Endothelial cell of umbilical vein (primary cell): ENCODE results near the gene CTXND1. TPM values are rescaled to one million over a fixed set of nuclear protein-coding genes. Genes with fewer than 3 reads are reported as not detected.
A peak's percentile ranks its signal among the peaks of the same experiment; 100 is the strongest.

Source experiments
- BruUV-seq: library from RNA; stranded (reverse); fragments of 400-500 nt; replicated peaks from 2 replicates; lab custom pipeline; 2021; lab: Mats Ljungman, UMichigan
- CTCF ChIA-PET: fragments of 300-600, 350-600 bp; sonication (Branson Sonifier 250); formaldehyde crosslinking; loops from one replicate; lab custom pipeline; 2021; ENCODE audit warnings: antibody characterized with exemption, inconsistent platforms; lab: Charles Lee
- POLR2A ChIA-PET: fragments of 300-600, 350-600 bp; sonication (Branson Sonifier 250); formaldehyde crosslinking; loops from one replicate; lab custom pipeline; 2021; ENCODE audit warnings: antibody characterized with exemption, inconsistent platforms; lab: Charles Lee
- DNase-seq: peaks from one replicate; pipeline ENCODE4 v3.0.0-alpha.2; 2011; ENCODE audit warnings: low read depth, low spot score
- FAIRE-seq: peaks from 2 replicates; lab custom pipeline; 2011; peaks lifted over from hg19 to GRCh38; lab: Jason Lieb, UNC
- H2AFZ ChIP-seq: 2 replicates; pipeline ENCODE4 v1.6.0; 2012; ENCODE audit warnings: low read depth, low read length, control low read depth, inconsistent platforms
- H3K27ac ChIP-seq: 2 replicates; pipeline ENCODE4 v1.5.1; 2011; ENCODE audit warnings: low read depth, mild to moderate bottlenecking, control low read depth, low read length, moderate library complexity; ENCODE audit not compliant: insufficient read depth
- H3K27me3 ChIP-seq, 2 experiments: 2 replicates each; pipeline versions ENCODE4 v1.6.0 to v1.6.1; 2011; ENCODE audit warnings: low read length in 2 of 2, mixed read lengths in 1 of 2; ENCODE audit not compliant: control insufficient read depth in 2 of 2, insufficient read depth in 2 of 2
- H3K36me3 ChIP-seq, 2 experiments: 2 replicates in 1 of 2; 3 replicates in 1 of 2; pipeline ENCODE4 v1.5.1; 2011; ENCODE audit warnings: low read length in 2 of 2, mild to moderate bottlenecking in 1 of 2, moderate library complexity in 1 of 2; ENCODE audit not compliant: control insufficient read depth in 2 of 2, insufficient read depth in 2 of 2; ENCODE audit errors: extremely low read depth in 1 of 2
- H3K4me1 ChIP-seq: 3 replicates; pipeline ENCODE4 v1.5.1; 2011; ENCODE audit warnings: mild to moderate bottlenecking, low read length; ENCODE audit not compliant: control insufficient read depth, insufficient read depth; ENCODE audit errors: extremely low read depth
- H3K4me2 ChIP-seq: 2 replicates; pipeline ENCODE4 v1.6.1; 2011; ENCODE audit warnings: low read length, control low read depth, mixed read lengths; ENCODE audit not compliant: insufficient read depth
- H3K4me3 ChIP-seq, 3 experiments: fragments of 200-600 bp in 1 of 3; sonication (generic), shearing (Covaris generic) in 1 of 3; replicated peaks in 1 of 3; 2 replicates each; pipeline ENCODE4 v1.5.1; 2011 to 2016; ENCODE audit warnings: control low read depth in 3 of 3, low read length in 3 of 3, mild to moderate bottlenecking in 2 of 3, inconsistent platforms in 1 of 3, low read depth in 1 of 3, moderate library complexity in 1 of 3; ENCODE audit not compliant: insufficient read depth in 1 of 3
- H3K79me2 ChIP-seq: 2 replicates; pipeline ENCODE4 v1.6.0; 2012; ENCODE audit warnings: low read length, inconsistent platforms; ENCODE audit not compliant: control insufficient read depth, insufficient read depth
- H3K9ac ChIP-seq: replicated peaks from 2 replicates; pipeline ENCODE3; 2011; ENCODE audit warnings: low read length, control low read depth; ENCODE audit not compliant: insufficient read depth; ENCODE audit errors: extremely low read depth
- H3K9me1 ChIP-seq: replicated peaks from 3 replicates; pipeline ENCODE4 v1.6.0; 2011; ENCODE audit warnings: mild to moderate bottlenecking, low read length; ENCODE audit not compliant: control insufficient read depth, insufficient read depth; ENCODE audit errors: extremely low read depth
- H3K9me3 ChIP-seq: replicated peaks from 2 replicates; pipeline ENCODE4 v1.5.1; 2012; ENCODE audit warnings: low read length, inconsistent platforms; ENCODE audit not compliant: control insufficient read depth, insufficient read depth
- H4K20me1 ChIP-seq: replicated peaks from 2 replicates; pipeline ENCODE3; 2011; ENCODE audit warnings: mild to moderate bottlenecking, low read length; ENCODE audit not compliant: control insufficient read depth, insufficient read depth; ENCODE audit errors: extremely low read depth
- CTCF ChIP-seq, 2 donors: IDR thresholded peaks; 1 replicate in 1 of 2; 2 replicates in 1 of 2; pipeline ENCODE4 v1.5.1; 2011; ENCODE audit warnings: low read length in 2 of 2, mild to moderate bottlenecking in 2 of 2, moderate library complexity in 2 of 2, control low read depth in 1 of 2, inconsistent platforms in 1 of 2, low read depth in 1 of 2; ENCODE audit not compliant: insufficient read depth in 1 of 2; ENCODE audit errors: extremely low read depth in 1 of 2
- EZH2 ChIP-seq: IDR thresholded peaks from 2 replicates; pipeline ENCODE4 v1.6.1; 2012; ENCODE audit warnings: borderline replicate concordance, low read depth, mild to moderate bottlenecking, moderate library complexity, low read length, inconsistent platforms; ENCODE audit not compliant: severe bottlenecking
- FOS ChIP-seq: IDR thresholded peaks from 2 replicates; pipeline ENCODE4 v1.6.1; 2011; ENCODE audit warnings: mild to moderate bottlenecking, low read length, moderate library complexity, borderline replicate concordance; ENCODE audit not compliant: insufficient read depth
- GATA2 ChIP-seq: IDR thresholded peaks from 2 replicates; pipeline ENCODE4 v1.7.0; 2011; ENCODE audit warnings: low read depth, mild to moderate bottlenecking, moderate library complexity, mixed read lengths, low read length; ENCODE audit not compliant: insufficient read length, insufficient read depth
- JUN ChIP-seq: IDR thresholded peaks from 2 replicates; pipeline ENCODE4 v1.6.1; 2011; ENCODE audit warnings: borderline replicate concordance, low read depth; ENCODE audit not compliant: insufficient read length, insufficient read depth
- MYC ChIP-seq: IDR thresholded peaks from one replicate; pipeline ENCODE4 v1.6.1; 2011; ENCODE audit warnings: mild to moderate bottlenecking, low read depth, low read length
- POLR2A ChIP-seq: IDR thresholded peaks from 2 replicates; pipeline ENCODE4 v1.6.1; 2012; ENCODE audit warnings: low read depth, mild to moderate bottlenecking, control low read depth, low read length
- POLR2AphosphoS5 ChIP-seq: IDR thresholded peaks from 2 replicates; pipeline ENCODE4 v1.6.1; 2012; ENCODE audit warnings: low read depth, mild to moderate bottlenecking, control low read depth, low read length, moderate library complexity; ENCODE audit not compliant: insufficient read depth
- dilution Hi-C: fragments of 300-500 bp; cut with MboI; formaldehyde crosslinking; loops from one replicate; pipeline ENCODE4 v1.15.0; 2019; ENCODE audit warnings: low sequenced_read_pairs; ENCODE audit not compliant: extremely low pct_ligation_motif_present
- intact Hi-C: fragments of 100-400 bp; cut with micrococcal nuclease; formaldehyde crosslinking; loops from one replicate; pipeline ENCODE4 v1.10.0; 2022
- polyA plus RNA-seq, 4 experiments: library from polyadenylated mRNA; depleted of rRNA in 3 of 4; stranded (reverse) in 3 of 4; unstranded in 1 of 4; fragments of >200 nt; gene quantifications; 2 replicates each; pipeline versions ENCODE4 v1.2.1 to v1.2.3, GENCODE V29; 2011 to 2012; ENCODE audit warnings: missing spikeins in 1 of 4
- total RNA-seq: library from RNA; stranded (reverse); gene quantifications from 2 replicates; pipeline ENCODE4 v1.2.3, GENCODE V29; 2021
- TF ChIP-seq, protein P1 (sequence below): IDR thresholded peaks from 2 replicates; pipeline ENCODE4 v1.6.1; 2011; ENCODE audit not compliant: insufficient read depth, insufficient read length

Gene CTXND1
- total and polyA plus RNA-seq, 2 donors (not counting 3 experiments of a cell fraction or from before 2014, with no cell fraction given): not detected

DNA sequence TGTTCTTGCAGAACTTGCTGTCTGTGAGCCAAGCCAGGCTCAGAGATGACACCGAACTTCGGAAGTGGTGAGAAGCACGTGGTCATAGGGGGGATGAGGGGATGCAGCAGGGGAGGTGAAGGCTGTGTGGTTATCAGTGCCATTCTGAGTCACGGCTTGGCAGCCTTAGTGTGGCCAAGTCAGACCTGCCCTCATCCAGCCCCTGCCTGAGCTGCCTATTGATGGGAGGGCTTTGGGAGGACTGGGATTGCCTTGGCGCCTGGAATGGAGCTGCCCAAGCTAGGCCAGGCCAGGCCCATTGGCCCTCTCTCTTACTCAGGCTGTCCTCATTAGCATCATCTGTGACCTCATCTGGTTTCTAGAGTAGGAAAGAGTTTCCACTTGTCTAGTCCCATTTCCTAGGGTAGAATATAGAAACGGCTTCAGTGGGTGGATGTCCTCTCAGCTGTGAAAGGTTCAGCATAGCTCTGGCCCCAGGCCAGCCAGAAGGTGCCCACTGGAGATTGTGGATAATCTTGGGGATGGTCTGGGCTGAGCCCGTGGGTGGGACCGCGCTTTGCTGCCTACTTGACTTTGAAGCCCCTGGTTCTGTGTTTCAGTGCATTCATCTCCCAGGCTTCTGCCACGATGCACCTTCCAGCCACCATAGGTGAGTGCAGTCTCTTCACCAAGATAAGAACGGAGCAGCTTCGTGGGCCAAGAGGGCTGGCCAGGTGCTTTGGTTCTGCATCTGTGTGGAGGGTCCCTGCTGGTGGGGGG lies 92.0 kb downstream of the CTXND1 start:
- Histone ChIP-seq H3K4me2 (no peak overlapping the region), H3K36me3 (peaks cover 0 to 2% of the 10 kb centered on the region in 2 experiments), H3K27ac (peak overlapping the region; percentile 27), H3K79me2 (no peaks in the 10 kb centered on the region), H3K9me1 (no peaks in the 10 kb centered on the region), H3K9ac (no peak overlapping the region), H3K27me3 (no peaks in the 10 kb centered on the region), H4K20me1 (no peaks in the 10 kb centered on the region), H3K4me3 (no peak overlapping the region), H2AFZ (peak overlapping the region; percentile 1), H3K9me3 (no peaks in the 10 kb centered on the region), H3K4me1 (peaks cover 11% of the 10 kb centered on the region)
- CTCF ChIA-PET: interaction anchor here (1.0 to 4.2 kb wide), 5 partner anchors 9 to 306 kb away, joined by 3 to 31 read pairs (median 3); no protein-coding TSS in a partner anchor
- dilution Hi-C loops: no loop called here
- FAIRE-seq (no peak), DNase-seq (no peak)
- TF ChIP-seq FOS (no peak), CTCF (IDR thresholded peaks at IDR 0.05; ENCODE audit: extremely low read depth in 1 of 2, insufficient read depth in 1 of 2, low read depth in 1 of 2, low read length in 2 of 2) (no peak), EZH2 (no peak), JUN (no peak), POLR2AphosphoS5 (no peak), MYC (no peak), GATA2 (no peak), POLR2A (no peak)
- TF ChIP-seq, protein P1, sequence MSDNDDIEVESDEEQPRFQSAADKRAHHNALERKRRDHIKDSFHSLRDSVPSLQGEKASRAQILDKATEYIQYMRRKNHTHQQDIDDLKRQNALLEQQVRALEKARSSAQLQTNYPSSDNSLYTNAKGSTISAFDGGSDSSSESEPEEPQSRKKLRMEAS: no peak
- POLR2A ChIA-PET: interaction anchor here (1.5 kb wide), 1 partner anchor 19 kb away, joined by 4 read pairs; no protein-coding TSS in a partner anchor
- intact Hi-C loops: no loop called here
- no TSS peak for BruUV-seq
